ENCODE data around the gene EDAR.

Gene EDAR

DNA sequence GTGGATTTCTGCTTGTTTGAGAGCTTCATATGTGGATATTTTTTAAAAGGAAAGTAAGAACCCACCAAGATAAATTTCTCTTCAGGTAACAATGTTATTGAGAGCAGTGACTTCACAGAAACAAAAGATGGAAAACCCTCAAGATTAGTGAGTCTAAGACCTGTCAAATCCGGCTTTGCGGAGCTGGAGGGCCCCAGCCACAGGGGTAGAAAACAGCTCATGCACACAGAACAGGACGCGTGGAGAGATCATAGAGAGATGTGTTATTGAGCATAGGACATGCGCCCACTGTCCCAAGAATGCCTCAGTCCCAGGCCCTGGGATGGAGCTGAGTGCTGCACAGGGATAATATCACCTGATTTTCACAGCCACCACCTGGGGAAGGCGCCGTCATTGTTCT is 21.3 kb downstream of the EDAR start:
- H3K36me3 ChIP-seq (ENCODE audit: control insufficient read depth in 2 of 2, insufficient read depth in 2 of 2, low read length in 2 of 2), result no peaks in the 10 kb centered on the region
- no peak overlapping the region for H3K9ac ChIP-seq (ENCODE audit: low read length in 2 of 2)
- no peaks in the 10 kb centered on the region for H3K9me3 ChIP-seq (ENCODE audit: control insufficient read depth in 2 of 2, low read length in 2 of 2)
- peaks cover 0 to 2% of the 10 kb centered on the region in 2 donors for H3K27me3 ChIP-seq (ENCODE audit: control insufficient read depth in 1 of 2, insufficient read depth in 2 of 2, low read length in 2 of 2)
- no peak overlapping the region for H3K27ac ChIP-seq (ENCODE audit: low read length)
- H3K4me1 ChIP-seq (ENCODE audit: control insufficient read depth, insufficient read depth, low read length), result no peaks in the 10 kb centered on the region
- no peak overlapping the region for H3K4me3 ChIP-seq (ENCODE audit: low read length in 2 of 2)

DNA sequence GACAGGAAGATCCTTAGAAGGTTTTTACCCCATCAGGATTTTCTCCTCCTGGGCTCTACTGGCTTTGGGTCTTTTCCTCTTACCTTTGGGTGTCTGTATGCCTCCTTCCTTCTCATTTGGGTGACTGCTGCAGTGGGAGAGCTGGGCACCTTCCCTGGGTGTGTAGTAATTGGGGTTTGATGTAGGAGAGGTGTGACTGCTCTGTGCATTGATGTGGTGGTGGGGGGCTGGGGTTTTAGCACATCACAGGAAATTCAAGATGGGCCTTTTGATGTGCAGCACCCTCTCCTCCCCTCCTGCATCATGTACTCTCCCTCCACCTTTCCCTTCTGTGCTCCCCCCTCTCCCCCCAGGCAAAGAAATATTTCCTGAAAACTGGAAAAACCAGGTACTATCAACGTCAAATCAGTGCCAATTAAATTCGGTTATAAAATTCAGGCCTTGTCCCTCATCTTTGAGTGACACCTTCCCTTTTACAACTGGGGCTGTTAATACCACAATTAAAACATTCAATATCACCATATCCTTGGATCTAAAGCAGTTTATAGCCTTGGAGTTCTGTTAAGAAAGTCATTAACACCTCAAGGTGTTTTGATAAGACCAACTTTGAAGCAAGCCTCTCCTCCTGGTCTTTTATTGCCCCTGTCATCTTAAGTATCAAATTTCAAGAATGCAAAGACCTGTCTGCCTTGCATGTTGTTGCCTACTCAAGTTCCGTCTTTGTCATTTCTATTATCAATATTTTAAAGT is 23.3 kb downstream of the EDAR start:
- Histone ChIP-seq H3K36me3 (ENCODE audit: control insufficient read depth in 2 of 2, insufficient read depth in 2 of 2, low read length in 2 of 2) (no peaks in the 10 kb centered on the region), H3K9me3 (ENCODE audit: control insufficient read depth in 2 of 2, low read length in 2 of 2) (no peaks in the 10 kb centered on the region), H3K27me3 (ENCODE audit: control insufficient read depth in 1 of 2, insufficient read depth in 2 of 2, low read length in 2 of 2) (no peaks in the 10 kb centered on the region), H3K9ac (ENCODE audit: low read length in 2 of 2) (no peak overlapping the region), H3K27ac (ENCODE audit: low read length) (no peak overlapping the region), H3K4me3 (ENCODE audit: low read length in 2 of 2) (no peak overlapping the region), H3K4me1 (ENCODE audit: control insufficient read depth, insufficient read depth, low read length) (no peaks in the 10 kb centered on the region)

DNA sequence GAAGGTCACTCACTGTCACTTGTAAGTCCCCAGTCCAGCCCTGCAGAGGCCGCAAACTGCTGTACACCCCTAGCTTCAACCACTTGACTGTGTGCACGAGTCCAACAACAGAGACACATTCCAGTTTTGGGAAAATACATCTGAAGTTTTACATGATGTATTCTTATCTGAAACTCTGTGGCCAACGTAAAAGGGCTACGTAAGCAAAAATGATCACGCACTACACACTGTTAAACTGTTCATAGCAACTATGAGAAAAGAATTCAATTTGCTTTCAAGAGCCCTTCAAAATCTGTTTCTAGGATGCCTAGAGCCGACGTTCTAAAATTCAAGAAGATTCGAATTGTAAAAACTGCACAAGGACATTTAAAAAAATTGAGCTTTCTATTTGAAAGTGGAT is 26.0 kb downstream of the EDAR start:
- no peaks in the 10 kb centered on the region for H3K27me3 ChIP-seq (ENCODE audit: control insufficient read depth in 1 of 2, insufficient read depth in 2 of 2, low read length in 2 of 2)
- H3K9me3 ChIP-seq (ENCODE audit: control insufficient read depth in 2 of 2, low read length in 2 of 2), result no peaks in the 10 kb centered on the region
- H3K4me1 ChIP-seq (ENCODE audit: control insufficient read depth, insufficient read depth, low read length), result no peaks in the 10 kb centered on the region
- H3K4me3 ChIP-seq (ENCODE audit: low read length in 2 of 2), result no peak overlapping the region
- H3K27ac ChIP-seq (ENCODE audit: low read length), result no peak overlapping the region
- no peaks in the 10 kb centered on the region for H3K36me3 ChIP-seq (ENCODE audit: control insufficient read depth in 2 of 2, insufficient read depth in 2 of 2, low read length in 2 of 2)
- H3K9ac ChIP-seq (ENCODE audit: low read length in 2 of 2), result no peak overlapping the region

DNA sequence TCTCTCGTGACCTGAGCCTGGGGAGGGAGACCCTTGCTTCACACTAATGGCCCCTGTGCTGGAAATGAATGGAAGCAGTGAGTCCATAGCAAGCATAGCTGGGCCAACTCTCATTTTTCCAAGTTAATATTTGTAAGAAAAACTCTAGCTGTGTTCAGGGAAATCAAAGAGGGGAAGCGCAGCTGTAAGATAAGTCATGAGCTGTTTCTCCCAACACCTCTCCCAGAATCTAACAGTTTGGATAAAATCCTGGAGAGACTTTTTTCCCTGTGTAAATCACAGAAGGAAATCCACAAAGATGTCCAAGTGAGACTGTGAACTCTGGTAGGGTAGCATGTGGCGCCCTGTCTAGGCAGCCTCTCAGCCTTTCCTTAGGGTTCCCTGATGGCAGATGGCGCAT is 27.2 kb downstream of the EDAR start:
- H3K27ac ChIP-seq (ENCODE audit: low read length), result no peak overlapping the region
- no peaks in the 10 kb centered on the region for H3K9me3 ChIP-seq (ENCODE audit: control insufficient read depth in 2 of 2, low read length in 2 of 2)
- H3K27me3 ChIP-seq (ENCODE audit: control insufficient read depth in 1 of 2, insufficient read depth in 2 of 2, low read length in 2 of 2), result no peaks in the 10 kb centered on the region
- H3K36me3 ChIP-seq (ENCODE audit: control insufficient read depth in 2 of 2, insufficient read depth in 2 of 2, low read length in 2 of 2), result no peaks in the 10 kb centered on the region
- H3K4me1 ChIP-seq (ENCODE audit: control insufficient read depth, insufficient read depth, low read length), result no peaks in the 10 kb centered on the region
- H3K9ac ChIP-seq (ENCODE audit: low read length in 2 of 2), result no peak overlapping the region
- H3K4me3 ChIP-seq (ENCODE audit: low read length in 2 of 2), result no peak overlapping the region

DNA sequence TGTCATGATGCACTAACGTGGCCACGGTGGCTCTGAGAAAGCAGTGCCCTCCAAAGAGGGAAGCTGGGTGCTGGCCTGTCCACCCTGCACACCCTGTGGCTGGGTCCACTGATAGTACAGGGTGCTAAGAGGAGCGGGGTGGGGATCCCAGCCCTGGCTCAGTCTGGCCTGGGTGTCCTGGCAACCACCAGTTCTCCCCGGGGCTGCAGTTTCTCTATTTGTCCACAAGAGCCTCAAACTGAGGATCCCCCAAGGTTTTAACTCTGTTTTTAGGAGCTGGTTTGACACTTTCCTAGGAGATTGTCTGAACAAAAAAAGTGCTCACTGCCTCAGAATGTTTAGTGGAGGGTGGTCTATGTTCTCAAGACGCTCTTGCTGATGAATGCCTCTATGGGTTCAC is 29.0 kb downstream of the EDAR start:
- H3K9ac ChIP-seq (ENCODE audit: low read length in 2 of 2), result no peak overlapping the region
- H3K4me3 ChIP-seq (ENCODE audit: low read length in 2 of 2), result no peak overlapping the region
- H3K9me3 ChIP-seq (ENCODE audit: control insufficient read depth in 2 of 2, low read length in 2 of 2), result no peaks in the 10 kb centered on the region
- H3K27me3 ChIP-seq (ENCODE audit: control insufficient read depth in 1 of 2, insufficient read depth in 2 of 2, low read length in 2 of 2), result no peaks in the 10 kb centered on the region
- H3K36me3 ChIP-seq (ENCODE audit: control insufficient read depth in 2 of 2, insufficient read depth in 2 of 2, low read length in 2 of 2), result no peaks in the 10 kb centered on the region
- no peak overlapping the region for H3K27ac ChIP-seq (ENCODE audit: low read length)
- no peaks in the 10 kb centered on the region for H3K4me1 ChIP-seq (ENCODE audit: control insufficient read depth, insufficient read depth, low read length)

DNA sequence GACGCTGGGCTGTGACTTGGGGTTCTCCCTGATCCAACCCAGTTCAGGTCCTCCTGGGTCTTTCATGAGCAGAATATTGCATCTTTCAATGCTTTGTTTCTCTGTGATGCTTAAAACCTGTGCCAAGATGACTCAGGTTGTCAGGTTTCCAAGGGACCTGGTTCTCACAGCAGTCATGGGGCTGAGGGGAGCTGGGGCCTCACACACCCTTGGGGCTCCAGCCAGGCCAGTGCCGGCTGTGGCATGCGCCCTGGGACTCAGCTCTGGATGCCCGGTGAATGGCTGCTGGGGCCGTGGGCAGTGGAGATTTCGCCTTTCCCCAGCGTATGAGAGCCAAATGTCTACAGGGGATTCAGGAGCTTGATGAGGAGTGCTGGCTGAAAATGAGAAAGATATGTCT is 29.6 kb downstream of the EDAR start:
- Histone ChIP-seq H3K4me1 (ENCODE audit: control insufficient read depth, insufficient read depth, low read length) (no peaks in the 10 kb centered on the region), H3K36me3 (ENCODE audit: control insufficient read depth in 2 of 2, insufficient read depth in 2 of 2, low read length in 2 of 2) (no peaks in the 10 kb centered on the region), H3K27ac (ENCODE audit: low read length) (no peak overlapping the region), H3K4me3 (ENCODE audit: low read length in 2 of 2) (no peak overlapping the region), H3K27me3 (ENCODE audit: control insufficient read depth in 1 of 2, insufficient read depth in 2 of 2, low read length in 2 of 2) (no peaks in the 10 kb centered on the region), H3K9ac (ENCODE audit: low read length in 2 of 2) (no peak overlapping the region), H3K9me3 (ENCODE audit: control insufficient read depth in 2 of 2, low read length in 2 of 2) (no peaks in the 10 kb centered on the region)

DNA sequence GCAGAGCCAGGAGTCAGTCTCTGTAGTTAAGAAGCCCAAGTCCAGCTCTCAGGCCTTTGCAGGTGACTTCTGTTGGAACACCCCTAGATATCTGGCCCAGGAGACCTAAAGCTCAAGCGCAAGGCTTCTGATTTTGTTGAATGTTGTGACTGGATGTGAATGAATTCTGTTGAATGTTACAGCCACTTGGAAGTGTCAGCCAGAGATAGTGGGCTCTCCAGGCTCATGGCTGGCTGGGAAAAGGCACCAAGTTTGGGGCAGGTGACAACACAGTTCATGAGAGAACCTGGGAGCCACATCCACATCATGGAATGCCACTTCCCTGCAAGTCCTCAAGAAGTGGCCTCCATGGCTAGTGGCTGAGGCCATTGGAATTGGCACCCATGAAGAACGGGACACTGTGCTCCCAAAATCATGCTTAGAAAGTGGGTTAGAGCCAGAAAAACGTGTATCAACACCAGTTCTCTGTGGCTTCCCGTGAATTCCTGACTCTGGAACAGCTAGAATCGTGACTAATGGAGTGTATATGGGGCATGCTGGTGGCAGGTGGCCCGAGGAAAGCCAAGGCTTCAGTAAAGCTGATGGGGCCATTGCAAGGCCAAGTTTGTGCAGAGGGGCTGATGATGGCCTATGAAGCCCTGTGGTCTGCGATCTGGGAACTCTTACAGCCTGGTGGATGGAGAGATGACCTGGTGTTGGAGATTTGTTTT is 30.2 kb downstream of the EDAR start:
- H3K27me3 ChIP-seq (ENCODE audit: control insufficient read depth in 1 of 2, insufficient read depth in 2 of 2, low read length in 2 of 2), result no peaks in the 10 kb centered on the region
- no peaks in the 10 kb centered on the region for H3K36me3 ChIP-seq (ENCODE audit: control insufficient read depth in 2 of 2, insufficient read depth in 2 of 2, low read length in 2 of 2)
- no peaks in the 10 kb centered on the region for H3K4me1 ChIP-seq (ENCODE audit: control insufficient read depth, insufficient read depth, low read length)
- H3K27ac ChIP-seq (ENCODE audit: low read length), result no peak overlapping the region
- H3K9ac ChIP-seq (ENCODE audit: low read length in 2 of 2), result no peak overlapping the region
- H3K4me3 ChIP-seq (ENCODE audit: low read length in 2 of 2), result no peak overlapping the region
- no peaks in the 10 kb centered on the region for H3K9me3 ChIP-seq (ENCODE audit: control insufficient read depth in 2 of 2, low read length in 2 of 2)

DNA sequence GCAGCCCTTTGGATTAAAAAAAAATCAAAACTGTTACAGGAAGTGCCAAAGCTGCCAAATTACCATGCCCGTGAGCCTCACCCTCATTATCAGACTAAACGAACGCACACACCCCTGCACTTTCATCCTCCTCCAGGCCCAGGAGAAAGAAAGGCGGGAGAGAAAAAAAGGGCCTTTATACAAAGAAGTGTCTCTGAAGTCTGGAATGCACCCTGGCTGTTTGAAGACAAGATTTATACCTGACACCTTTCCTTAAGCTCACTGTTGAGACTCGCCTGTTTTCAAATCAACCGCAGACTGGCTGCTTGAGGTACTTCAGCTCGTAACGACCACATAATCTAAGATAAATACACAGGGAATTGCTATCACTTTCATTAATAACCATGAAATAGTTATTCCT is 31.0 kb downstream of the EDAR start:
- H3K27me3 ChIP-seq (ENCODE audit: control insufficient read depth in 1 of 2, insufficient read depth in 2 of 2, low read length in 2 of 2), result no peaks in the 10 kb centered on the region
- no peaks in the 10 kb centered on the region for H3K4me1 ChIP-seq (ENCODE audit: control insufficient read depth, insufficient read depth, low read length)
- H3K27ac ChIP-seq (ENCODE audit: low read length), result no peak overlapping the region
- no peaks in the 10 kb centered on the region for H3K9me3 ChIP-seq (ENCODE audit: control insufficient read depth in 2 of 2, low read length in 2 of 2)
- no peak overlapping the region for H3K4me3 ChIP-seq (ENCODE audit: low read length in 2 of 2)
- H3K36me3 ChIP-seq (ENCODE audit: control insufficient read depth in 2 of 2, insufficient read depth in 2 of 2, low read length in 2 of 2), result no peaks in the 10 kb centered on the region
- H3K9ac ChIP-seq (ENCODE audit: low read length in 2 of 2), result no peak overlapping the region

DNA sequence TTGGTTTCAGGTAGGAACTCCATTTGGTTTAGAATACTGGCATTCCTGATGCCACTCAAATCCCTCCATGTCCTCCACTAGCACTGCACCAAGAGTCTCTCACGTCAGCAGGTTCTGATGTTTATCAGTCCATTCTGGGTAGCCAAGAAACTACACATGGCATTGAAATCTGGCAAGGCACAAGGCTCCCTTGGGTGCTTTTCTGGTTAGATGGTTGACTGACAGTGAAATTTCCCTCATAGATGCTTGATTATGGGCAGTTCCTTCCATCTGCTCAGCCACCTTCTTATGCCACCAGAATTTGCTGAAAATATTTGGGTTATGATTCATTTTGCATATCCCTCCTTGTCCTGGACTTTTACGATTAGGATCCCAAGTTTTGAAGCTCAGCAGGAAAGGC is 32.6 kb downstream of the EDAR start:
- H3K4me3 ChIP-seq (ENCODE audit: low read length in 2 of 2), result no peak overlapping the region
- no peaks in the 10 kb centered on the region for H3K36me3 ChIP-seq (ENCODE audit: control insufficient read depth in 2 of 2, insufficient read depth in 2 of 2, low read length in 2 of 2)
- H3K4me1 ChIP-seq (ENCODE audit: control insufficient read depth, insufficient read depth, low read length), result no peaks in the 10 kb centered on the region
- no peaks in the 10 kb centered on the region for H3K27me3 ChIP-seq (ENCODE audit: control insufficient read depth in 1 of 2, insufficient read depth in 2 of 2, low read length in 2 of 2)
- no peak overlapping the region for H3K9ac ChIP-seq (ENCODE audit: low read length in 2 of 2)
- no peak overlapping the region for H3K27ac ChIP-seq (ENCODE audit: low read length)
- peaks cover 0 to 3% of the 10 kb centered on the region in 2 donors for H3K9me3 ChIP-seq (ENCODE audit: control insufficient read depth in 2 of 2, low read length in 2 of 2)

DNA sequence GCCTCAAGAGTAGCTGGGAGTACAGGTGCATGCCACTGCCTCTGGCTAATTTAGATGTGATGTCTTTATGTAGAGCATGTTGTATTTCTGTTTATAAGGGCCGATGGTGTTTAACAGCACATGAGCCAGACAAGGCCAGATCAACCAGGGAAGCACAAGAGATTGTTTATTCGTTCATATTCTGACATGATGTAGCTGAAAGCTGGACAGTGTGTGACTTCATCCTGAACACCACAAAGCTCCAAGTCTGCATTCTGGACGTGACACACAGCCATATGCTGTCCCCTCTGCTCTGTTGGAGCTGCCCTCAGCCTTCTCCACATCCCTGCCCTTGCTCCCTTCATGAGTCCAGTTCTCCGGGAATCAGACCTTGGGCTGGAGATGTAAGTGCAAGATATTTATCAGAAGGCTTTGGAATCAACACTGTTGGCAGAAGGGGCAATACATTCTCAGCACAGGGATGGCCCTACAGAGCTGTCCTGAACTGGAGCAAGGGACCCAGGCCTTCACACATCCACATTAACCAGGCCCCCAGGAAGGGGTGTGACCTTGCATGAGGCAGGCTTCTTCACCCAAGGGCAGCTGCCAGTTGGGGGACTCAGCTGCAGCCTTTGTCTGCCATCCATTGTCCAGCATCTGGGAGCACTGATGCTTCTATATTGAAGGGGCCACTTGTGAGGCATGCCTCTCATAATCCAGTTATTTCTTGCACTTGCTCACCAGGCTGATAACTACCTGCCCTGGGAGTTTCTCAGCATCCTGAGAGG is 38.5 kb downstream of the EDAR start:
- Histone ChIP-seq H3K36me3 (ENCODE audit: control insufficient read depth in 2 of 2, insufficient read depth in 2 of 2, low read length in 2 of 2) (no peaks in the 10 kb centered on the region), H3K9ac (ENCODE audit: low read length in 2 of 2) (no peak overlapping the region), H3K27me3 (ENCODE audit: control insufficient read depth in 1 of 2, insufficient read depth in 2 of 2, low read length in 2 of 2) (no peaks in the 10 kb centered on the region), H3K9me3 (ENCODE audit: control insufficient read depth in 2 of 2, low read length in 2 of 2) (peaks cover 0 to 10% of the 10 kb centered on the region in 2 donors), H3K27ac (ENCODE audit: low read length) (no peak overlapping the region), H3K4me1 (ENCODE audit: control insufficient read depth, insufficient read depth, low read length) (no peaks in the 10 kb centered on the region), H3K4me3 (ENCODE audit: low read length in 2 of 2) (no peak overlapping the region)

Measured in stomach smooth muscle (tissue), 2 donors.